Thyroid gland (tissue), 4 donors: Measurements from ENCODE around the gene HYPK.
"Not testable (repeated sequence)": the region's sequence is repeated elsewhere in the genome, so short reads cannot be mapped to it uniquely, and the experiment has no call there.

Experiments
- CTCF ChIP-seq, 6 experiments: fragments of 200-600 bp in 3 of 6; fragments of 450-650 bp in 3 of 6; sonication (generic) in 3 of 6; IDR thresholded peaks; one replicate each; pipeline ENCODE4 v1.5.1; 2016 to 2019; ENCODE audit warnings: antibody characterized with exemption in 6 of 6, mild to moderate bottlenecking in 2 of 6, inconsistent platforms in 1 of 6, moderate library complexity in 1 of 6
- POLR2A ChIP-seq, 2 donors: fragments of 450-650 bp; IDR thresholded peaks; one replicate each; pipeline ENCODE4 v1.6.1; 2017; ENCODE audit warnings: antibody characterized with exemption in 2 of 2, mild to moderate bottlenecking in 2 of 2, moderate library complexity in 1 of 2

DNA sequence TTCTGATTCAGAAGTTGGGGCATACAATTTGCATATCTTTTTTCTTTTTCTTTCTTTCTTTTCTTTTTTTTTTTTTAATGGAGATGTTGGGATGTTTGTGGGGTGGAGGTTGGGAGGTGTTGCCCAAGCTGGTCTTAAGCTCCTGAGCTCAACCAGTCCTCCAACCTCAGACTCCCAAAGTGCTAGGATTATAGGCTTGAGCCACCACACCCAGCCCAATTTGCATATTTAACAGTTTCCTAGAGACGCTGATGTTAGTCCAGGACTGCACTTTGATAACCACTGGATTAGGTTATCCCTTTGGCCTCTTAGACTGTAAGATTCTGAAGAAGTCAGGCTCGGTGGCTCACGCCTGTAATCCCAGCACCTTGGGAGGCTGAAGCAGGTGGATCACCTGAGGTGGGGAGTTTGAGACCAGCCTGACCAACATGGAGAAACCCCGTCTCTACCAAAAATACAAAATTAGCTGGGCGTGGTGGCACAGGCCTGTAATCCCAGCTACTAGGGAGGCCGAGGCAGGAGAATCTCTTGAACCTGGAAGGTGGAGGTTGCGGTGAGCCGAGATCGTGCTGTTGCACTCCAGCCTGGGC is 29.6 kb downstream of the HYPK start:
- TF ChIP-seq CTCF, POLR2A (IDR thresholded peaks at IDR 0.05): not testable (repeated sequence)
